Measurements from ENCODE around the gene SUPT6H. TPM values are rescaled to one million over a fixed set of nuclear protein-coding genes. Genes with fewer than 3 reads are reported as not detected.

Gene SUPT6H
- total and polyA plus RNA-seq, 9 of the 15 experiments (the other 6 are each of a cell fraction or from before 2014, with no cell fraction given): 1.7 to 77.7 (median 49.2) TPM

- WGBS (ENCODE audit: insufficient coverage, low coverage, missing lambda C conversion rate): 60% methylated on average over 7 of the region's 7 CpGs
Measured at GRCh38 chr17:28712705-28713415, 50.9 kb downstream of the SUPT6H start.

More at GRCh38 chr17:28712705-28713415, 50.9 kb downstream of the SUPT6H start:
- intact Hi-C loops (cut with micrococcal nuclease): no loop called here
- no peaks in the 10 kb centered on the region for H3K36me3 ChIP-seq (ENCODE audit: control insufficient read depth, insufficient read depth, low read length)
- H3K27me3 ChIP-seq (ENCODE audit: control insufficient read depth in 2 of 2, insufficient read depth in 2 of 2, low read length in 2 of 2): 0 out of 5 replicates have a peak, but pooled peaks cover 0 to 11% of the 10 kb centered on the region in 2 experiments
- H3K4me2 ChIP-seq (ENCODE audit: insufficient read depth, low read length): peak overlapping the region; percentile 99
- ChIA-PET CTCF (ENCODE audit: low intra/inter-chr PET ratio) (no interaction called here), POLR2A (interaction anchor here (0.6 to 8.7 kb wide), 9 partner anchors 9 to 184 kb away, joined by 3 to 133 read pairs (median 5); partner anchors contain the start of genes RPL23A and TRAF4)
- FAIRE-seq (no peak), ATAC-seq (no peak), DNase-seq (ENCODE audit: extremely low read depth in 1 of 4, low spot score in 3 of 4) (no peak)
- H3K9me1 ChIP-seq (ENCODE audit: control insufficient read depth, insufficient read depth, low read length): no peaks in the 10 kb centered on the region
- peak overlapping the region; percentile 88; the same call in 2 of the 3 replicates for H3K27ac ChIP-seq (ENCODE audit: extremely low read depth, low read depth, low read length)
- H3K9me3 ChIP-seq (replicated peaks; ENCODE audit: control insufficient read depth, insufficient read depth, low read depth, low read length): 0 out of 2 replicates have a peak, but pooled peaks cover 2% of the 10 kb centered on the region
- no peak for TF ChIP-seq GABPA (tag; conservative IDR thresholded peaks at IDR 0.05; ENCODE audit: low read depth)
- 0 out of 4 replicates have a peak, but pooled peaks of 1 of the 2 experiments have one; percentile 20 for TF ChIP-seq KDM4B (IDR thresholded peaks at IDR 0.05; ENCODE audit: borderline replicate concordance in 2 of 2, low read depth in 1 of 2)
- 0 out of 4 replicates have a peak, but pooled peaks of 1 of the 2 experiments have one; percentile 2 for TF ChIP-seq ARNT (IDR thresholded peaks at IDR 0.05)
- TF ChIP-seq FOXP4 (CRISPR knock-in tag; IDR thresholded peaks at IDR 0.05; ENCODE audit: borderline replicate concordance): 0 out of 2 replicates have a peak, but pooled peaks have one; percentile 27
- peak in 1 of 2 experiments; percentile 16; a peak in 1 of 4 replicates for TF ChIP-seq TEAD1 (CRISPR knock-in tag; IDR thresholded peaks at IDR 0.05)
- 0 out of 2 replicates have a peak, but pooled peaks have one; percentile 14 for TF ChIP-seq MAX (CRISPR knock-in tag; IDR thresholded peaks at IDR 0.05)
- 0 out of 4 replicates have a peak, but pooled peaks of 1 of the 2 experiments have one; percentile 16 for TF ChIP-seq FOXA3 (CRISPR knock-in tag; conservative IDR thresholded peaks at IDR 0.05 in 1 of 2, IDR thresholded peaks at IDR 0.05 in 1 of 2)
- TF ChIP-seq ZNF764 (CRISPR knock-in tag; IDR thresholded peaks at IDR 0.05; ENCODE audit: low read depth): no peak
- TF ChIP-seq RBM39 (optimal IDR thresholded peaks at IDR 0.05; ENCODE audit: low read depth, low read length): peak; percentile 64
- in situ Hi-C loops (cut with MboI): no loop called here
- H3K4me1 ChIP-seq (replicated peaks in 1 of 2; ENCODE audit: control insufficient read depth in 2 of 2, insufficient read depth in 2 of 2, low read length in 2 of 2): peaks cover 14 to 44% of the 10 kb centered on the region in 2 experiments
- H2AFZ ChIP-seq (ENCODE audit: low read depth, low read length): peak overlapping the region; percentile 85
- H3K9ac ChIP-seq (ENCODE audit: insufficient read depth in 1 of 2, low read depth in 2 of 2, low read length in 2 of 2): peak overlapping the region; percentile 0 to 79; a peak in 1 of 4 replicates
- no peaks in the 10 kb centered on the region for H4K20me1 ChIP-seq (replicated peaks; ENCODE audit: control insufficient read depth, insufficient read depth, low read length)
- no peak overlapping the region for H3K4me3 ChIP-seq
- H3K79me2 ChIP-seq (ENCODE audit: control insufficient read depth, insufficient read depth, low read length): peaks cover 13% of the 10 kb centered on the region
- BruUV-seq (replicated peaks): no TSS peak

All from K562 (cell line).